GM06990 (cell line): Measurements from ENCODE around the gene CASKIN2.

Experiments
- DNase-seq: peaks from one replicate; pipeline ENCODE4 v3.0.0-alpha.2; 2011; ENCODE audit not compliant: insufficient read length; ENCODE audit errors: extremely low read depth
- H3K27me3 ChIP-seq: replicated peaks from 2 replicates; pipeline ENCODE4 v1.6.0; 2011; ENCODE audit warnings: low read length; ENCODE audit not compliant: control insufficient read depth, insufficient read depth
- H3K36me3 ChIP-seq: 2 replicates; pipeline ENCODE4 v1.5.1; 2011; ENCODE audit warnings: low read length; ENCODE audit not compliant: control insufficient read depth, insufficient read depth
- H3K4me3 ChIP-seq: replicated peaks from 2 replicates; pipeline ENCODE4 v1.5.1; 2011; ENCODE audit warnings: low read depth, mild to moderate bottlenecking, control low read depth, low read length
- TF ChIP-seq, protein P1 (sequence below): IDR thresholded peaks from 2 replicates; pipeline ENCODE4 v1.5.1; 2011; ENCODE audit warnings: low read length, control low read depth, mild to moderate bottlenecking, inconsistent platforms; ENCODE audit not compliant: insufficient read depth, poor library complexity, severe bottlenecking

The CASKIN2 gene, protein sequence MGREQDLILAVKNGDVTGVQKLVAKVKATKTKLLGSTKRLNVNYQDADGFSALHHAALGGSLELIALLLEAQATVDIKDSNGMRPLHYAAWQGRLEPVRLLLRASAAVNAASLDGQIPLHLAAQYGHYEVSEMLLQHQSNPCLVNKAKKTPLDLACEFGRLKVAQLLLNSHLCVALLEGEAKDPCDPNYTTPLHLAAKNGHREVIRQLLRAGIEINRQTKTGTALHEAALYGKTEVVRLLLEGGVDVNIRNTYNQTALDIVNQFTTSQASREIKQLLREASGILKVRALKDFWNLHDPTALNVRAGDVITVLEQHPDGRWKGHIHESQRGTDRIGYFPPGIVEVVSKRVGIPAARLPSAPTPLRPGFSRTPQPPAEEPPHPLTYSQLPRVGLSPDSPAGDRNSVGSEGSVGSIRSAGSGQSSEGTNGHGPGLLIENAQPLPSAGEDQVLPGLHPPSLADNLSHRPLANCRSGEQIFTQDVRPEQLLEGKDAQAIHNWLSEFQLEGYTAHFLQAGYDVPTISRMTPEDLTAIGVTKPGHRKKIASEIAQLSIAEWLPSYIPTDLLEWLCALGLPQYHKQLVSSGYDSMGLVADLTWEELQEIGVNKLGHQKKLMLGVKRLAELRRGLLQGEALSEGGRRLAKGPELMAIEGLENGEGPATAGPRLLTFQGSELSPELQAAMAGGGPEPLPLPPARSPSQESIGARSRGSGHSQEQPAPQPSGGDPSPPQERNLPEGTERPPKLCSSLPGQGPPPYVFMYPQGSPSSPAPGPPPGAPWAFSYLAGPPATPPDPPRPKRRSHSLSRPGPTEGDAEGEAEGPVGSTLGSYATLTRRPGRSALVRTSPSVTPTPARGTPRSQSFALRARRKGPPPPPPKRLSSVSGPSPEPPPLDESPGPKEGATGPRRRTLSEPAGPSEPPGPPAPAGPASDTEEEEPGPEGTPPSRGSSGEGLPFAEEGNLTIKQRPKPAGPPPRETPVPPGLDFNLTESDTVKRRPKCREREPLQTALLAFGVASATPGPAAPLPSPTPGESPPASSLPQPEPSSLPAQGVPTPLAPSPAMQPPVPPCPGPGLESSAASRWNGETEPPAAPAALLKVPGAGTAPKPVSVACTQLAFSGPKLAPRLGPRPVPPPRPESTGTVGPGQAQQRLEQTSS (N-terminal part only)

DNA sequence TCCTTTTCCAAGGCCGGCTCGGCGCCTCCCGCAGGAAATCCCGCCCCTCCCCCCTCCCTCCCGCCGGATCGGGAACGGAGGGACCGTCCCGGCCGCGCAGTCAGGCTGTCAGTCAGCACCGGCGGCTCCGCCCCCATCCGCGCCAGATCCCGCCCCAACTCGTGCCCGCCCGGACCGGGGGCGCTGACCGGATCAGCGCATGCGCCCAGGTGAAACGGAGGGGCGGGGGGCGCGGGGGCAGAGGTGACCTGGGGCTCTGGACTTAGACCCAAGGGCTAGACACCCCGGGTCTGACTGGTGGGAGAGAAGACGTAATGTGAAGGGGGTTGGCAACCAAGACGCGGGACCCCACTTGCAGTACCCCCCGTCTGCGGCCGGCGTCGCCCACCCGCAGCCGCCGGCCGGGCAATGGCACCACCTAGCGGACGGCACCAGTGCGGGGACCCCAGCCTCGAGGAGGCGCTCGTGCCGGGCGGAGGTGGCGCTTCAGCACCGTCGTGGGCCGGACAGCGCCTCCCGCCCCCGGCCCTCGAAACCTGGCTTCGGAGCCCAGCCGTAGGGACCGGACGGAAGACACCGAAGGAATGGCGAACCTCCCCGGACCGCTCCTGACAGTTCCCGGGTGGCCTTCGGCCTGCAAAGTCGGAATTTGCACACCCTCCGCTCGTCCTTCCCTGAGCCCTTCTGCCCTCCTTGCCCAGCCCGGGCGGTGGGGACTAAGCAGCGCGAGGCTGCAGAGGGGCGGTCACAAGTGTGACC is at the start of gene CASKIN2:
TSS of gene CASKIN2 (minus strand) at position 42 of the 759 bp plus-strand sequence. CDS start 1,733 bp downstream, outside the sequence.
- TF ChIP-seq, protein P1, sequence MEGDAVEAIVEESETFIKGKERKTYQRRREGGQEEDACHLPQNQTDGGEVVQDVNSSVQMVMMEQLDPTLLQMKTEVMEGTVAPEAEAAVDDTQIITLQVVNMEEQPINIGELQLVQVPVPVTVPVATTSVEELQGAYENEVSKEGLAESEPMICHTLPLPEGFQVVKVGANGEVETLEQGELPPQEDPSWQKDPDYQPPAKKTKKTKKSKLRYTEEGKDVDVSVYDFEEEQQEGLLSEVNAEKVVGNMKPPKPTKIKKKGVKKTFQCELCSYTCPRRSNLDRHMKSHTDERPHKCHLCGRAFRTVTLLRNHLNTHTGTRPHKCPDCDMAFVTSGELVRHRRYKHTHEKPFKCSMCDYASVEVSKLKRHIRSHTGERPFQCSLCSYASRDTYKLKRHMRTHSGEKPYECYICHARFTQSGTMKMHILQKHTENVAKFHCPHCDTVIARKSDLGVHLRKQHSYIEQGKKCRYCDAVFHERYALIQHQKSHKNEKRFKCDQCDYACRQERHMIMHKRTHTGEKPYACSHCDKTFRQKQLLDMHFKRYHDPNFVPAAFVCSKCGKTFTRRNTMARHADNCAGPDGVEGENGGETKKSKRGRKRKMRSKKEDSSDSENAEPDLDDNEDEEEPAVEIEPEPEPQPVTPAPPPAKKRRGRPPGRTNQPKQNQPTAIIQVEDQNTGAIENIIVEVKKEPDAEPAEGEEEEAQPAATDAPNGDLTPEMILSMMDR, result peak; percentile 88
- peaks cover 2% of the 10 kb centered on the region for H3K36me3 ChIP-seq
- peak within 1 kb of the TSS; percentile 68 for H3K4me3 ChIP-seq
- H3K27me3 ChIP-seq, result no peaks in the 10 kb centered on the region; the same call in 1 of the 2 replicates
- peak; percentile 83 for DNase-seq

DNA sequence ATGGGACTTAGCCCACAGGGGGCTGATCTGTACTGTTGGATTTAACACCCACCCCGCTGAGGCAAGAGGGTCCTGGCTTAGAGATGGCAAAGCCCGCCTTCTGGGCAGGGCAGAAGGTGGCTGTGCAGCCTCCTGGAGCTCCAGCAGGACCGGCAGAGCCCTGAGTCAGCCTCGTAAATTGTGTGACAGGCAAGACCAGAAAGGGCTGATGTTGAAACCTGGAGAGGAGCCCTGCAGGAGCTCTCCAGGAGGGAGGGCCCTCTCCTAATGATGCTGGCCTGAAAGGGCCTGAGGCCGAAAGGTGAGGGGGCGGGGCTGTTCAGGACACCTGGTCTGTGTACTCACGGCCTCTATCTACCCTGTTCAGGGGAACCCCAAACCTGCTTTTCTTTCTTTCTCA is 49.7 kb upstream of the CASKIN2 start:
- H3K36me3 ChIP-seq, result no peaks in the 10 kb centered on the region
- H3K27me3 ChIP-seq, result no peaks in the 10 kb centered on the region
- no peak overlapping the region for H3K4me3 ChIP-seq
- no peak for DNase-seq
- TF ChIP-seq, protein P1, result no peak

DNA sequence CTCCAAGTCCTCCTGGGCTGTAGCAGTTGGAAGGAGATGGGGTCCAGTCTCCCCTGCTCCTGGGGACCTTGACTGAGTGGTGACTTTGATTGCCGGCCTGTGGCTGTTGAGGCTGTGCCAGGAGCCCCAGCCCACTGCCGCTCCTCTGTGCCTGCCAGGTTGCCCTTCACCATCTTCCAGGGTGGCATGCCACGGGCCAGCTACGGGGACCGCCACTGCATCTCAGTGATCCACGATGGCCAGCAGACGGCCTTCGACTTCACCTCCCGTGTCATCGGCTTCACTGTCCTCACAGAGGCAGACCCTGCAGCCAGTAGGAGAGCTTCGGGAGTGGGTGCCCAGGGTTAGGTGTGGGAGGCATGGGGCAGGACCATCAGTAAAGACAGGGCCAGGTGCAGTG is 48.9 kb upstream of the CASKIN2 start:
- H3K27me3 ChIP-seq, result no peaks in the 10 kb centered on the region
- H3K4me3 ChIP-seq, result no peak overlapping the region
- no peaks in the 10 kb centered on the region for H3K36me3 ChIP-seq
- TF ChIP-seq, protein P1, result no peak
- no peak for DNase-seq

DNA sequence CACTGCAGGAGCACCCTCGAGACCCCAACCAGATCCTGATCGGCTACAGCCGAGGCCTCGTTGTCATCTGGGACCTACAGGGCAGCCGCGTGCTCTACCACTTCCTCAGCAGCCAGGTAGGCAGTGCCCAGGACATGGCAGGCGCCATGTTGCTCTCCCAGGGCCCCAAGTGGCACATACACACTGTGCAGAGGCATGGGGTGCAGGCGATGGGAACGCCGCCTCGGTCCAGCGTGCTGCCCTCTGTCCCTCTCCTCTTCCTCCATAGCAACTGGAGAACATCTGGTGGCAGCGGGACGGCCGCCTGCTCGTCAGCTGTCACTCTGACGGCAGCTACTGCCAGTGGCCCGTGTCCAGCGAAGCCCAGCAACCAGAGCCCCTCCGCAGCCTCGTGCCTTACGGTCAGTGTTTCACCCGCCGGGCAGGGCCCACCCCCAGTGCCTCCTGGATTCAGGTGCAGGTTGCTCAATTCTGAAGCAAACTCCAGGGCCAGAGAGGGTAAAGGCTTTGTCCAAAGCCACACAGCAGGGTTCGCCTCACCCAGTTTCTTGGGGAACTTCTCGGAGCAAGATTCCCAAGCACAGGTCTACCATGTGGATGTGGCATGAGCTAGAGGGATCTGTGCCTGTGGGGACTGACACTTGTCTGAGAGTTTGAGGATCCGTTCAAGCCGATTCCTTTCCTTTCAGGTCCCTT is 47.9 kb upstream of the CASKIN2 start:
- DNase-seq, result no peak
- Histone ChIP-seq H3K36me3 (no peaks in the 10 kb centered on the region), H3K4me3 (no peak overlapping the region), H3K27me3 (no peaks in the 10 kb centered on the region)
- TF ChIP-seq, protein P1, result no peak
